ENCODE measurements around the gene PEAK3. TPM values are rescaled to one million over a fixed set of nuclear protein-coding genes. Genes with fewer than 3 reads are reported as not detected.

PEAK3 gene
- total RNA-seq, 2 donors from 2014 or later, result 1.0 to 2.3 TPM

- peak; percentile 4 to 5 for ATAC-seq
Measured at GRCh38 chr19:2235381-2236063, 46.5 kb downstream of the PEAK3 start.

GRCh38 chr19:2234996-2235380 is 47.0 kb downstream of the PEAK3 start:
- DNase-seq, result no peak
- no peak for ATAC-seq
- intact Hi-C loops (cut with DNase I), result loop anchor here (5.0 to 10.0 kb wide), 2 partner anchors 37 to 80 kb away; partner anchors contain the start of gene AP3D1 (in 2 of the 2)

More at GRCh38 chr19:2235381-2236063, 46.5 kb downstream of the PEAK3 start:
- no peak for DNase-seq
- intact Hi-C loops (cut with DNase I), result loop anchor here (5.0 to 10.0 kb wide), 2 partner anchors 37 to 81 kb away; partner anchors contain the start of gene AP3D1 (in 2 of the 2)

GRCh38 chr19:2233601-2234280 is 48.2 kb downstream of the PEAK3 start:
- ATAC-seq, result no peak
- intact Hi-C loops (cut with DNase I), result loop anchor here (10.0 kb wide), 1 partner anchor 79 kb away; the partner anchor contains the start of gene AP3D1 (in 2 of the 2)
- no peak for DNase-seq

GRCh38 chr19:2232286-2233151 is 49.5 kb downstream of the PEAK3 start:
- intact Hi-C loops (cut with DNase I), result loop anchor here (10.0 kb wide), 1 partner anchor 78 kb away; the partner anchor contains the start of gene AP3D1 (in 2 of the 2)
- DNase-seq, result no peak
- no peak for ATAC-seq

GRCh38 chr19:2231621-2232221 is 50.3 kb downstream of the PEAK3 start:
- intact Hi-C loops (cut with DNase I), result loop anchor here (10.0 kb wide), 1 partner anchor 77 kb away; the partner anchor contains the start of gene AP3D1 (in 2 of the 2)
- ATAC-seq, result no peak
- no peak for DNase-seq

GRCh38 chr19:2230807-2231533 is 51.0 kb downstream of the PEAK3 start:
- intact Hi-C loops (cut with DNase I), result loop anchor here (10.0 kb wide), 1 partner anchor 76 kb away; the partner anchor contains the start of gene AP3D1 (in 2 of the 2)
- no peak for DNase-seq

GRCh38 chr19:2230033-2230531 is 51.9 kb downstream of the PEAK3 start:
- ATAC-seq, result no peak
- intact Hi-C loops (cut with DNase I), result loop anchor here (10.0 kb wide), 1 partner anchor 75 kb away; the partner anchor contains the start of gene AP3D1 (in 2 of the 2)
- DNase-seq, result no peak

More at GRCh38 chr19:2230807-2231533, 51.0 kb downstream of the PEAK3 start:
- ATAC-seq, result peak in 1 of 2 donors; percentile 12

- intact Hi-C loops (cut with DNase I), result loop anchor here (10.0 kb wide), 1 partner anchor 75 kb away; the partner anchor contains the start of gene AP3D1 (in 2 of the 2)
- peak in 1 of 2 donors; percentile 34 for ATAC-seq
- DNase-seq, result no peak
Measured at GRCh38 chr19:2229103-2230032, 52.6 kb downstream of the PEAK3 start.

- ATAC-seq, result peak in 1 of 2 donors; percentile 42
- intact Hi-C loops (cut with DNase I), result no loop called here
Measured at GRCh38 chr19:2228157-2229030, 53.6 kb downstream of the PEAK3 start.

GRCh38 chr19:2227415-2228156 is 54.4 kb downstream of the PEAK3 start:
- no peak for ATAC-seq
- no peak for DNase-seq
- intact Hi-C loops (cut with DNase I), result no loop called here

More at GRCh38 chr19:2228157-2229030, 53.6 kb downstream of the PEAK3 start:
- no peak for DNase-seq

GRCh38 chr19:2226840-2227360 is 55.1 kb downstream of the PEAK3 start:
- no peak for DNase-seq
- ATAC-seq, result no peak
- intact Hi-C loops (cut with DNase I), result no loop called here

- DNase-seq (no peak), ATAC-seq (no peak)
- intact Hi-C loops (cut with DNase I), result no loop called here
Measured at GRCh38 chr19:2226051-2226839, 55.7 kb downstream of the PEAK3 start.

GRCh38 chr19:2225415-2226050 is 56.4 kb downstream of the PEAK3 start:
- DNase-seq (no peak), ATAC-seq (no peak)
- intact Hi-C loops (cut with DNase I), result no loop called here
